K562 (cell line): ENCODE results near the gene MGST2. TPM values are rescaled to one million over a fixed set of nuclear protein-coding genes. Genes with fewer than 3 reads are reported as not detected.

Source experiments
- ATAC-seq: fragments of 200-7000 bp; cut with Tn5 transposase; 3 replicates; pipeline ENCODE4 v1.9.1; 2020; ENCODE audit warnings: moderate library complexity
- BruUV-seq: library from RNA; stranded (reverse); fragments of 400-500 nt; replicated peaks from 2 replicates; lab custom pipeline; 2021; lab: Mats Ljungman, UMichigan
- CTCF ChIA-PET: fragments of 300-600 bp; formaldehyde crosslinking; extraction: SDS; loops from one replicate; lab custom pipeline; 2021; ENCODE audit warnings: low intra/inter-chr PET ratio; lab: Yijun Ruan, JAX
- POLR2A ChIA-PET: fragments of 300-600, 350-650 bp; sonication (Branson Sonifier 250); formaldehyde crosslinking; extraction: SDS; loops from one replicate; lab custom pipeline; 2021; ENCODE audit warnings: antibody characterized with exemption, inconsistent platforms; lab: Yijun Ruan, JAX
- DNase-seq, 4 experiments: peaks; one replicate each; pipeline versions ENCODE4 v3.0.0 to v3.0.0-alpha.2; 2011 to 2018; ENCODE audit warnings: low spot score in 3 of 4, mixed read lengths in 3 of 4; ENCODE audit errors: extremely low read depth in 1 of 4
- FAIRE-seq: peaks from 2 replicates; lab custom pipeline; 2011; peaks lifted over from hg19 to GRCh38; lab: Jason Lieb, UNC
- H2AFZ ChIP-seq: 2 replicates; pipeline ENCODE4 v1.6.0; 2011; ENCODE audit warnings: low read depth, low read length, control low read depth, inconsistent platforms
- H3K27ac ChIP-seq: fragments of 200-600 bp; 3 replicates; pipeline ENCODE4 v1.8.0; 2011; ENCODE audit warnings: low read depth, mild to moderate bottlenecking, control low read depth, inconsistent platforms, low read length, moderate library complexity, mixed read lengths; ENCODE audit errors: extremely low read depth
- H3K27me3 ChIP-seq, 2 experiments: fragments of 300-600 bp in 1 of 2; 2 replicates in 1 of 2; 3 replicates in 1 of 2; pipeline versions ENCODE4 v1.6.0 to v1.8.0; 2011; ENCODE audit warnings: inconsistent platforms in 2 of 2, low read length in 2 of 2, mild to moderate bottlenecking in 1 of 2, mixed read lengths in 1 of 2, moderate library complexity in 1 of 2; ENCODE audit not compliant: control insufficient read depth in 2 of 2, insufficient read depth in 2 of 2
- H3K36me3 ChIP-seq: fragments of 300-600 bp; 3 replicates; pipeline ENCODE4 v1.8.0; 2011; ENCODE audit warnings: mild to moderate bottlenecking, low read length, inconsistent platforms; ENCODE audit not compliant: control insufficient read depth, insufficient read depth
- H3K4me1 ChIP-seq, 2 experiments: fragments of 200-600 bp in 1 of 2; replicated peaks in 1 of 2; 2 replicates in 1 of 2; 3 replicates in 1 of 2; pipeline versions ENCODE4 v1.5.1 to v1.8.0; 2011; ENCODE audit warnings: inconsistent platforms in 2 of 2, low read length in 2 of 2, mild to moderate bottlenecking in 1 of 2, mixed read lengths in 1 of 2, moderate library complexity in 1 of 2; ENCODE audit not compliant: control insufficient read depth in 2 of 2, insufficient read depth in 2 of 2
- H3K4me2 ChIP-seq: 2 replicates; pipeline ENCODE4 v1.6.1; 2011; ENCODE audit warnings: low read length, control low read depth, inconsistent platforms, mixed read lengths; ENCODE audit not compliant: insufficient read depth
- H3K4me3 ChIP-seq: fragments of 200-600 bp; sonication (generic), shearing (Covaris generic); 2 replicates; pipeline ENCODE4 v1.5.1; 2016; ENCODE audit warnings: control low read depth, inconsistent platforms
- H3K79me2 ChIP-seq: fragments of 200-600 bp; 3 replicates; pipeline ENCODE4 v1.8.0; 2011; ENCODE audit warnings: low read length, inconsistent platforms; ENCODE audit not compliant: control insufficient read depth, insufficient read depth
- H3K9ac ChIP-seq, 2 experiments: 2 replicates each; pipeline versions ENCODE4 v1.6.0 to v1.6.1; 2011; ENCODE audit warnings: low read depth in 2 of 2, low read length in 2 of 2, control low read depth in 1 of 2, inconsistent platforms in 1 of 2, mild to moderate bottlenecking in 1 of 2, mixed read lengths in 1 of 2; ENCODE audit not compliant: insufficient read depth in 1 of 2
- H3K9me1 ChIP-seq: one replicate; pipeline ENCODE4 v1.6.0; 2011; ENCODE audit warnings: inconsistent platforms, mild to moderate bottlenecking, low read length, moderate library complexity; ENCODE audit not compliant: control insufficient read depth, insufficient read depth
- H3K9me3 ChIP-seq: replicated peaks from 2 replicates; pipeline ENCODE4 v1.5.1; 2011; ENCODE audit warnings: low read depth, low read length, inconsistent platforms; ENCODE audit not compliant: control insufficient read depth, insufficient read depth
- H4K20me1 ChIP-seq: replicated peaks from 2 replicates; pipeline ENCODE4 v1.6.1; 2011; ENCODE audit warnings: low read length, inconsistent platforms, mixed read lengths; ENCODE audit not compliant: control insufficient read depth, insufficient read depth
- GTF2B ChIP-seq: IDR thresholded peaks from 2 replicates; pipeline ENCODE4 v1.6.1; 2011; ENCODE audit not compliant: insufficient read length; ENCODE audit errors: extremely low read depth
- HOXB6 ChIP-seq: fragments of 250-450 bp; sonication (Bioruptor Pico); IDR thresholded peaks from 2 replicates; pipeline ENCODE4 v1.5.1; 2022; ENCODE audit warnings: mild to moderate bottlenecking, borderline replicate concordance
- MBD1 ChIP-seq: fragments of 250-450 bp; sonication (Bioruptor Pico); IDR thresholded peaks from 2 replicates; pipeline ENCODE4 v1.8.0; 2022; ENCODE audit warnings: inconsistent platforms
- MXD1 ChIP-seq: fragments of 250-450 bp; sonication (Bioruptor Pico); IDR thresholded peaks from 2 replicates; pipeline ENCODE4 v1.8.0; 2021; ENCODE audit warnings: borderline replicate concordance, mild to moderate bottlenecking, moderate library complexity; ENCODE audit not compliant: poor library complexity, severe bottlenecking
- NFYB ChIP-seq: IDR thresholded peaks from 2 replicates; pipeline ENCODE4 v1.6.1; 2011; ENCODE audit warnings: mild to moderate bottlenecking, moderate library complexity; ENCODE audit not compliant: insufficient read length; ENCODE audit errors: extremely low read depth
- NR1H2 ChIP-seq: sonication (generic); formaldehyde crosslinking; IDR thresholded peaks from 2 replicates; pipeline ENCODE4 v1.4.0; 2020; ENCODE audit warnings: mild to moderate bottlenecking, missing genetic modification reagents
- OTX1 ChIP-seq: fragments of 450-650 bp; formaldehyde crosslinking; IDR thresholded peaks from 2 replicates; pipeline ENCODE4 v1.4.0; 2022; ENCODE audit warnings: mild to moderate bottlenecking
- WGBS: fragments of 100-300 bp; shearing (Covaris generic); methylation state at CpG from one replicate; pipeline ENCODE4 v1.1.6; 2016; ENCODE audit warnings: low coverage, mixed read lengths; ENCODE audit not compliant: insufficient coverage; ENCODE audit errors: missing lambda C conversion rate; 5-methylcytosine and 5-hydroxymethylcytosine counted together
- in situ Hi-C: fragments of 300-500 bp; cut with MboI; formaldehyde crosslinking; loops from 4 replicates; pipeline ENCODE4 v1.15.0; 2018; ENCODE audit warnings: inconsistent platforms, mixed read lengths
- intact Hi-C: fragments of 100-400 bp; cut with micrococcal nuclease; formaldehyde crosslinking; loops from 2 replicates; pipeline ENCODE4 v1.14.2; 2022
- polyA plus RNA-seq, 8 experiments: library from polyadenylated mRNA; depleted of rRNA in 4 of 8; stranded (reverse) in 5 of 8; unstranded in 3 of 8; fragments of >200 nt; fragmentation: Nextera tagmentation in 2 of 8; fragmentation: Illumina TruSeq in 1 of 8; extraction: Ambion mirVana in 2 of 8; extraction: Trizol in 1 of 8; gene quantifications; 2 replicates each; pipeline versions ENCODE4 v1.2.1 to v1.2.3, GENCODE V29; 2011 to 2014; ENCODE audit warnings: inconsistent platforms in 1 of 8, missing spikeins in 1 of 8
- total RNA-seq, 7 experiments: library from RNA; depleted of rRNA in 6 of 7; stranded (reverse); fragments of >200 nt in 6 of 7; fragmentation: Illumina TruSeq in 2 of 7; extraction: Trizol in 2 of 7; gene quantifications; 2 replicates each; pipeline versions ENCODE4 v1.2.1 to v1.2.3, GENCODE V29; 2011 to 2021; ENCODE audit warnings: low replicate concordance in 1 of 7
- TF ChIP-seq, protein P1 (sequence below): fragments of 200-400 bp; formaldehyde crosslinking; IDR thresholded peaks from 2 replicates; pipeline ENCODE4 v1.6.1; 2017; ENCODE audit warnings: mild to moderate bottlenecking, low read depth, low read length, moderate library complexity

The MGST2 gene
- total and polyA plus RNA-seq, 9 of the 15 experiments (the other 6 are each of a cell fraction or from before 2014, with no cell fraction given), result 38.7 to 115 (median 84.6) TPM

GRCh38 chr4:139689093-139689722 is 23.6 kb downstream of the MGST2 start:
- DNase-seq (no peak), FAIRE-seq (no peak), ATAC-seq (no peak)
- BruUV-seq, result no TSS peak
- no peak overlapping the region for H3K9ac ChIP-seq
- H3K36me3 ChIP-seq, result peaks cover 20% of the 10 kb centered on the region; the same call in 2 of the 3 replicates
- ChIA-PET CTCF (no interaction called here), POLR2A (interaction anchor here (0.6 kb wide), 1 partner anchor 10 kb away, joined by 3 read pairs; no protein-coding TSS in a partner anchor)
- H2AFZ ChIP-seq, result no peak overlapping the region
- in situ Hi-C loops, result no loop called here
- H4K20me1 ChIP-seq, result no peaks in the 10 kb centered on the region
- H3K9me1 ChIP-seq, result no peaks in the 10 kb centered on the region
- H3K4me3 ChIP-seq, result no peak overlapping the region
- no peak overlapping the region for H3K4me2 ChIP-seq
- H3K79me2 ChIP-seq, result peaks cover 10% of the 10 kb centered on the region
- 75% methylated on average over 5 of the region's 6 CpGs for WGBS
- no peak overlapping the region for H3K27ac ChIP-seq
- peaks cover 6 to 37% of the 10 kb centered on the region in 2 experiments for H3K4me1 ChIP-seq
- TF ChIP-seq NFYB, result no peak
- TF ChIP-seq MXD1 (CRISPR knock-in tag), result no peak
- TF ChIP-seq GTF2B, result no peak
- TF ChIP-seq, protein P1, sequence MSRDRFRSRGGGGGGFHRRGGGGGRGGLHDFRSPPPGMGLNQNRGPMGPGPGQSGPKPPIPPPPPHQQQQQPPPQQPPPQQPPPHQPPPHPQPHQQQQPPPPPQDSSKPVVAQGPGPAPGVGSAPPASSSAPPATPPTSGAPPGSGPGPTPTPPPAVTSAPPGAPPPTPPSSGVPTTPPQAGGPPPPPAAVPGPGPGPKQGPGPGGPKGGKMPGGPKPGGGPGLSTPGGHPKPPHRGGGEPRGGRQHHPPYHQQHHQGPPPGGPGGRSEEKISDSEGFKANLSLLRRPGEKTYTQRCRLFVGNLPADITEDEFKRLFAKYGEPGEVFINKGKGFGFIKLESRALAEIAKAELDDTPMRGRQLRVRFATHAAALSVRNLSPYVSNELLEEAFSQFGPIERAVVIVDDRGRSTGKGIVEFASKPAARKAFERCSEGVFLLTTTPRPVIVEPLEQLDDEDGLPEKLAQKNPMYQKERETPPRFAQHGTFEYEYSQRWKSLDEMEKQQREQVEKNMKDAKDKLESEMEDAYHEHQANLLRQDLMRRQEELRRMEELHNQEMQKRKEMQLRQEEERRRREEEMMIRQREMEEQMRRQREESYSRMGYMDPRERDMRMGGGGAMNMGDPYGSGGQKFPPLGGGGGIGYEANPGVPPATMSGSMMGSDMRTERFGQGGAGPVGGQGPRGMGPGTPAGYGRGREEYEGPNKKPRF, result no peak
- TF ChIP-seq MBD1 (CRISPR knock-in tag), result no peak
- no peak for TF ChIP-seq OTX1 (CRISPR knock-in tag)
- TF ChIP-seq HOXB6 (CRISPR knock-in tag), result no peak
- no peak for TF ChIP-seq NR1H2
- peaks cover 11% of the 10 kb centered on the region for H3K9me3 ChIP-seq
- intact Hi-C loops, result no loop called here
- no peaks in the 10 kb centered on the region for H3K27me3 ChIP-seq
